GM19035 (cell line): ENCODE results near the gene SYNGR4.
"Not testable (repeated sequence)": the region's sequence is repeated elsewhere in the genome, so short reads cannot be mapped to it uniquely, and the experiment has no call there.

Experiments
- ATAC-seq: cut with Tn5 transposase; IDR thresholded peaks from one replicate; pipeline ENCODE4 v1.9.1; 2021; ENCODE audit not compliant: unreplicated experiment

SYNGR4 gene

DNA sequence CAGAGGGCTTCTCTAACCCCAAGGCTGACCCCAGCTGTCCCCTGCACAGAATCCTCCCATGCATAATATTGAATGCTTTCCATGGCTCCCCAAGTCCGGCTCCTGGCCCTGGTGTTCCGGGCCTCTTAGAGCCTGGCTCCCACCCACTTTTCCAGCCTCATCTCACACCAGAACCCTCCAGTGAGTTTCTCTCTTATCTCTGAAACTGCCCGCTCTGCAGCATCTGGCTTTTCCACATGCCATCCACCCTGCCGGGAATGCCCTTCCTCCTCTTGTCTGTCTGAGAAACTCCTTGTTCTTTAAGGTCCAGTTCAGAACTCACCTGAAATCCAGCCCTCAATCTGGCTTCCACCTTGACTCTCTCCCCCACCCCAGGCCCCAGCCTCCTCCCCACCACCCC is 6.8 kb downstream of the SYNGR4 start:
- ATAC-seq: no peak

DNA sequence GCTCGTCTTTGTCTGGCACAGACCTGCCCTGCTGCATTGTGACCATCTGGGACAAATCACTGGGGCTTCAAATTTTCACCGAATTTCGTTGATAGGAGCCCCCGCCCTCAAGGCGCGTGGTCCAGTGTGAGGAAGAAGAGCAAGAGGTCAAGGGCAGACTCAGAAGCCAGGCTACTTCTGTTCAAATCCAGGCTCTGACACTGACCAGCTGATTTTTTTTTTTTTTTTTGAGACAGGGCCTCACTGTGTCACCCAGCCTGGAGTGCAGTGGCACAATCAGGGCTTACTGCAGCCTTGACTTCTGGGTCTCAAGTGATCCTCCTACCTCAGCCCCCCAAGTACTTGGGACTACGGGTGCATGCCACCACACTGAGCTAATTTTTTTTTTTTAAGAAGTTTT is 7.2 kb downstream of the SYNGR4 start:
- no peak for ATAC-seq

DNA sequence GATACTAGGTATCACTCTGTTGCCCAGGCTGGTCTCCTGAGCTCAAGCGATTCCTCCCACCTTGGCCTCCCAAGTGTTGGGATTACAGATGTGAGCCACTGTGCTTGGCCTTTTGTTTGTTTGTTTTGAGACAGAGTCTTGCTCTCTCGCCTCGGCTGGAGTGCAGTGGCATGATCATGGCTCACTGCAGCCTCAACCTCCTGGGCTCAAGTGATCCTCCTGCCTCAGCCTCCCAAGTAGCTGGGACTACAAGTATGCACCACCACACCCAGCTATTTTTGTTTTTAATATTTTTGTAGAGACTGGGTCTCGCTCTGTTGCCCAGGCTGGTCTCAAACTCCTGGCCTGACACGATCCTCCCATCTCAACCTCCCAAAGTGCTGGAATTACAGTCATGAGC is 7.6 kb downstream of the SYNGR4 start:
- not testable (repeated sequence) for ATAC-seq

DNA sequence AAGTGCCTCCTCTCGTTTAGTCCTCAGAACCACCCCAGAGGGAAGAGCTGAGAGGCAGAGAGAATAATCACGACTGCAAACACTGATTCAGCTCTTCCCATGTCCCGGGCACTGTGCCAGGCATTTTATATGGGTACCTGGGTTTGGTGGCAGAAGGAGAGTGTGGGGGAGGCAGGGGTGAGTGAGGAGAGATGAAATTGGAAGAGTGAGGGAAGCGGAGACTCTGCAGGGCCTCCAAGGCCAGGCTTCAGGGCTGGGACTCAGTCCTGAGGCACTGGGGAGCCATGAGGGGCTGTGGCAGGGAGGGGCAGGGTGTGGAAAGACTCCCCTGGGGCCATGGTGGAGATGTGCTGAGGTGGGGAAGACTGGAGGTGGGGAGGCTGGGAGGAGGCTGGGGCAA is 8.7 kb downstream of the SYNGR4 start:
- ATAC-seq: no peak

DNA sequence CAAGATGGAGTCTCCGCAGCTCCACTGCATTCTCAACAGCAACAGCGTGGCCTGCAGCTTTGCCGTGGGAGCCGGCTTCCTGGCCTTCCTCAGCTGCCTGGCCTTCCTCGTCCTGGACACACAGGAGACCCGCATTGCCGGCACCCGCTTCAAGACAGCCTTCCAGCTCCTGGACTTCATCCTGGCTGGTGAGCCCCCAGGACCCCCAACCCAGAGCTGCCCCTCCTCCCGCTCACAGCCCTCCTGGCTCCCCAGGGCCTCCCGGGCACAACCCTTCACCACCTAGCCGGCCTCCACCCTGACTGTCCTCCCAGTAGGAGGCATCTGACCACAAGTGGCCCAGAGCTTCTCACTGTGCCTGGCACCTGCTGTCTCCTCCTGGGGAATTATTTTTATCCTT is 9.4 kb downstream of the SYNGR4 start:
- no peak for ATAC-seq

DNA sequence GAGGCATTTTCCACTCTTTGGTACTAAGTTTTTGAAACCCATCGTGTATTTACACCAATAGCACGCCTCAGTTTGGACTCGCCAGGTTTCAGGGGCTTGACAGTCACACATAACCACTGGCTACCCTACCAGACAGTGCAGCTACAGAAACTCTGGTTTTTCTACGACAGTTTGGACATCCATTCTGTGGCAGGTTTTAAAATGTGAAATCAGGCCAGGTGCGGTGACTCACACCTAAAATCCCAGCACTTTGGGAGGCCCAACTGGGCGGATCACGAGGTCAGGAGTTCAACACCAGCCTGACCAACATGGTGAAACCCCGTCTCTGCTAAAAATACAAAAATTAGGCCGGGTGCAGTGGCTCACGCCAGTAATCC is 14.0 kb downstream of the SYNGR4 start:
- no peak for ATAC-seq

DNA sequence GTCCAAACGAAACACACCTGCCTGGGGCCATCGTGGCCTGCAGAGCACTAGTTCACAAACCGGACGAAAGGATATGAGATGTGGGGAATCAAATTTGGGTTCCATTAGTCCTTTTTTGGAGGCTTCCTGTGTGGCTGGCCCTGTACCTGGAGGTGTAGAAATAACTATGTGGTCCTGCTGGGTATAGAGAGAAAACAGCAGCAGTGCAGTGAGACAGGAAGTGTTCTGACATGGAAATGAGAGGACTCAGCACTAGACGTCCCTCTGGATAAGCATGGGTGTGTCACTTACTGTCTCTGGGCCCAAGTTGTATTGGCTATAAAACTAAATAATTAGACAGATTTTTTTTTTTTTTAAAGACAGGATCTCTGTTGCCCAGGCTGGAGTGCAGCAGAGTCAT is 14.9 kb downstream of the SYNGR4 start:
- ATAC-seq: no peak

DNA sequence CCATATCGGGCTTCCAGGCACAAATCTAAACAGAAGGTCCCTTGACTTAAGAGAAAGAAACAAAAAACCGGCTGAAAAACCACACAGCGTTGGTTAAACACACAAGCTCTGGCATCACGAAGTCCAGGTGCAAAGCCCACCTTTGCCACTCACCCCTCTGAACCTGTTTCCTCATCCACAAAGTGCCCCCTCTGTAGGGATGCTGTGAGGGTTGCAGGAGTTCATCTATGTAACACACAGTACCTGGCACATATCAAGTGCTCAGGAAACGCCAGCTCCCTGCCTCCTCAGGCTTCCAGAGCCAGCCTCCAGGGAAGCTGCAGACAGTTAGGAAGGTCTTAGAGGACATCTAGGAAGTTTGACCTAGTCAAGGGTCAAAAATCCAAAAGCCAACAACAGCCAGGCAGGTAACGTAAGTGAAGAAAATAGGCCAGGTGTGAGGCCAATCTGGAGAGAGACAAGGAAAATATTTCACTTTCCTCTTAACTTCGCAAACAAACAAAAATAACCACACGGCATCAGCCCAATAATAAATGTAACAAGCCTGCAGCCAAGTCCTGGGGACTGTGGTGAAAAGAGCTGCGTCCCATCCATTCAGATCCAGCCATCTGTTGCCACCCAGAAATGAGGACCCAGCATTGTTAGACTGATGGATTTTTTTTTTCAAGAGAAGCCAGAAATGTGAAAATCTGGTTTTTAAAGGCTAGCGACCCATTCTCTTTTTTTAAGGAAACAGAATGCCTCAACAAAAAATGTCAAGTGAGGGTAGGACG is 17.2 kb downstream of the SYNGR4 start:
- no peak for ATAC-seq

DNA sequence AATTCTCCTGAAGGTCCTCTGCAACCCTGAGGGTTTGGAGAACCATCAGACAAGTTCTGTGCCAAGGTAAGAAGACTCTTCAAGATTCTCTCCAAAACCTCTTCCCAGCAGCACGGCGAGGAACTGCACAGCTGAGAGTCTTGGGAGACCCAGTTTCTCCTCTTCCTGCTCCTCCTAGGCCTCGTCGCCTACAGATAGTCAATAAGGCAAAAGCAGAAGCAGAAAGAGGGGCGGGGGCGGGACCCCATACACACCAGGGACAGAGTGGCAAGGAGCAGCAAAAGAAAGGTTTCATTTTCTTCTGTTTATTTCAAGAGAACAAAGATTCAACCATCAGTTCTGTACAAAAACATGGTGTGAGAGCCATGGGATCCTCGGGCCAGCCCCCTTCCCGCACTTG is 18.1 kb downstream of the SYNGR4 start:
- no peak for ATAC-seq

DNA sequence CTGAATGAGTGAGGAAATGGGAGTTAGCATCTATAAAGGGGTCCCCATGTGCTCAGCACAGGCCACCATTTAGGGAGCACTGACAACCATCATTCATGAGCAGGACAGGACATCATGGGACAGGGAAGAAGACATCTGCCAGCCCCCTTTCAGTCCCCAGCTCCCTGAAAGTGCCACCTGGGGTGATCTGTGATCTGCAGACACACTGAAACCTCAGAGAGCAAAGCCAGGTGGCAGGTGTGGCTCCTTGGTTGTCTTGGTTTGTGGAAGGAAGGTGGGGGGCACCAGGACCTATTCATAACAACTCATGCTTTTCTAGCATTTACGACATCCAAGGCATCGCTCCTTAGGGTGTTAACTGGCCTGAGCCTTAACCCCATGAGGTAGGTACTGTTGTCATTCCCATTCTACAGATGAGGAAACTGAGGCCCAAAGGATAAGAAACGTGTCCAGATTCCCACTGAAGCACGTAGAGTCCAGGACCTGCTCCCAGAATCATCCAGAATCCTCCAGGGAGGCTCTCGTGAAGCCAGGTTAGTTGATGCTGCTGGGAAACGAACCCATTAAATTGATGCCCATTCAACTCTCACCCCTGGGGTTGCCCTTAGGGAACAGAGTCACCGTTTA is 21.4 kb downstream of the SYNGR4 start:
- ATAC-seq: no peak

DNA sequence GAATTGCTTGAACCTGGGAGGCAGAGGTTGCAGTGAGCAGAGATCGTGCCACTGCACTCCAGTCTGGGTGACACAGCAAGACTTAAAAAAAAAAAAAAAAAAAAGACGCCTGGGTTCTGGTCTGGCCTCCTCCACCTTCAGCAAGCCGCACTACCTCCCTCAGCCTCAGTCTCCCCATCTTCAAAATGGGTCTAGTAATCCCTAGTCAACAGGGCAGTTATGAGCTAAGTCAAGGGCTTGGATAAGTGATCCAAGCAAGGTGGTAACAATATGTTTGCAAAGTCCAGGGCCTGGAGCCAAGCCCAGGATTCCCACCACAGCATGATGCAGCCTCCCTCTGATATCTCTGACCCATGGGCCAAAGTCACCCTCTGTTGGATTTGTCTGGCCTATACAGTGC is 22.8 kb downstream of the SYNGR4 start:
- no peak for ATAC-seq

DNA sequence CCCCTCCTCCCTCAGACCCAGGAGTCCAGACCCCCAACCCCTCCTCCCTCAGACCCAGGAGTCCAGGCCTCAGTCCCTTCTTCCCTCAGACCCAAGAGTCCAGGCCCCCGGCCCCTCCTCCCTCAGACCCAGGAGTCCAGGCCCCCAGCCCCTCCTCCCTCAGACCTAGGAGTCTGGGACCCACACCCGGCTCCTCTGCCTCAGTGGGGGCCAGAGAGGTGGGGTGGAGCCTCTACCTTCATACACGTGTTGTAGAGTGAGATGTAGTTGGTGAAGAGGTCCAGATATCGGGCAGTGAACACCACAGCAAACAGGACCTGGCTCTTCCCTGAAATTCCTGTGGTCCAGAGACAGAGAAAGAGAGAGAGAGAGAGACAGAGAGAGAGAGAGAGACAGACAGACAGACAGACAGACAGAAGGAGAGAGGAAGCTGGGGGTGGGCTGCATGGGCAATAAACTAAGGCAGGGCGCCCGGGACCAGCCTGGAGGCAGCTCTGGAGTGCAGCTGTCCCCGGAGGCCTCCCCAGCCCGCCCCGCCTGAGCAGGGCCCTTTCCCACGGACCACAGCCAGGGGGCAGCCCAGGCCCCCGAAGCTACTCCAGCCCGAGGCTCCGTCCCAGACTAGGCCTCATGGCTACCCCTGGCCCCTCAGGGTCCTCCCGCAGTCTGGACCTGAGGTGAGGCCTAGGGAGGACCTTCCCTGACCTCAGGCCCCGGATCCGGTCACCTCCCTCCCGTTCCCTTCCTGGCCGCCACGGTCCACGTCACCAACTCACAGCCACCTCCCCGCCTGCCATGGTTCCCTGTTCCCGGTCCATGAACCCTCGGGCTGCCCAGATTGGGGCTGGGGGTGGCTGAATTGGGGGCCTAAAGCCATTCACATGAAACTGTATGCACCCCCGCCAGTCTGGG is 26.3 kb downstream of the SYNGR4 start:
- ATAC-seq: no peak

DNA sequence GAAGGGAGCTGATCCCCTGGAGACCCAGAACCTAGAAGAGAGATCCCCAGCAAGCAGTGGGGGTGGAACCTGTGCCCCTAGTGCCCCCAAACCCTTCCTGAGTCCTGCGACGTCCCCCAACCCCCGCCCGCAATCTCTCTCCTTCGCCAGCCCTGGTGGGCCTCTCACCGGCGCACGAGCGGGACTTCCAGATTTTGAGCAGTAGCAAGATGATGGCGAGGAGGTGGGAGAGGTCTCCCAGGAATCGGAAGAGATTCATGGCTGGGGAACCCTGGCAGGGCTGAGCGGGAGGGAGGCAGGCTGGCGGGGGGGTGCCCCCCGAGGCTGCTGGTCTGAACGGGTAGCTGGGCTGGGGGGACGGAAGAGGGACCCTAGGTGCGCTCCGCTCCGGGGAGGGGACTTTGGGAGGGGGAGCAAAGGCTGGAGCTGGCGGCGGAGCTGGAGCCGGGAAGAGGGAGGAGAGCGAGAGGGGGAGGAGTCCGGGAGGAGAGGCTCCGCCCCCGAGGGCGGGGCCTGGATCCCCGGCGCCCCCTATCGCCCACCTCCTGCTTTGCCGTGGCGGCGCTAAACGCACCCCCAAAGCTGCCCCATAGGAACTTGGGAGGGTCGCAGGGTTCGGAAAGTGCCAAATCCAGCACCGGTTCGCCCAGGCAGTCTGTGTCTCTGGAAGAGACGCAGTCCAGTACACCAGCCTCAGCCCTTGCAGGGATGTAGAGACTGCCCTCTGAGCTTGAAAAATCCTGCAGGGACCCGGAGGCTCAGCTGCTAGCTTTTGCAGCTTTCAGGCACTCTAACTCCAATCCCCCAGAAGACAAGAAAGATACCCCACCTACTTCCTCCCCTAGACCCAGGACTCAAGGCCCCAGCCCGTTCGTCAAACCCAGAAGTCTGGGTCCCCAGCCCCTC is 27.2 kb downstream of the SYNGR4 start, which contains the start of gene KDELR1:
Gene KDELR1, minus strand, starts transcription at position 452 of the 906 bp plus-strand sequence. Its CDS starts 193 bp downstream, at position 259.
- peak; percentile 79 for ATAC-seq

DNA sequence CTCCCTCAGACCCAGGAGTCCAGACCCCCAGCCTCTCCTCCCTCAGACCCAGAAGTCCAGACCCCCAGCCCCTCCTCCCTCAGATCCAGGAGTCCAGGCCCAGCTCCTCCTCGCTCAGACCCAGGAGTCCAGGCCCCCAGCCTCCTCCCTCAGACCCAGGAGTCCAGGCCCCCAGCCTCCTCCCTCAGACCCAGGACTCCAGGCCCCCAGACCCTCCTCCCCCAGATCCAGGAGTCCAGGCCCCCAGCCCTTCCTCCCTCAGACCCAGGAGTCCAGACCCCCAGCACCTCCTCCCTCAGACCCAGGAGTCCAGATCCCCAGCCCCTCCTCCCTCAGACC is 27.8 kb downstream of the SYNGR4 start:
- ATAC-seq: not testable (repeated sequence)

DNA sequence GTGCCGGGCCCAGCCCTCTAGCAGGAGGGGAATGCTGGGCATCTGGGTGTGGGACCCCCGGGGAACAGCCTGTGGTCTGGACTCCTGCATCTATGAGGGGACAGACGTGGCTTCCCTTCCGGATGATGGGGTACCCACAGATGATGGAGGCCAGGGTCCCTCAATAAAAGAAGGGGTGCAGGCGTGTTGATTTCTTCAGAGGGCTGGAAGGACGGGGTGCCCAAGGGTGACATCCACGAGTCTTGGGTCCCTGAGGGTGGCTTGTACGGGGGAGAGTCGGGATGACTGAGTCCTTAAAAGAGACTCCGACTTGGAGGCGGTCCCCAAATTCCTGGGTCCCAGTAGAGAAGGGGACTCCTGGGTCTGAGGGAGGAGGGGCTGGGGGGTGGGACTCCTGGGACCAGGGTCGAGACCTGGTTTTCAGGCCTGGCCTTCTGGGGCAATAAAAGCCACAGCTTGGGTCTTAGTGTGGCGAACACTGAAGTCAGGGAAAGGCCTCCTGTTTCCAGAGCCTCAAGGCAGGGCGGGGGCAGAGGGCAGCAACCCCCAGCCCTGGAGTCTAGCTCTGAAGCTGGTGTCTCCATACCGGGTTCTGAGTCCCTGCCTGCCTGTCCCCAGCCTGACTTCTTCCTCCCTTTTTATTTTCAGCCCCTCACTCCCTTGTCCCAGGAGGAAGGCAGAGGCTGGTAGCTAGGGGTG is 28.8 kb downstream of the SYNGR4 start:
- ATAC-seq: no peak

DNA sequence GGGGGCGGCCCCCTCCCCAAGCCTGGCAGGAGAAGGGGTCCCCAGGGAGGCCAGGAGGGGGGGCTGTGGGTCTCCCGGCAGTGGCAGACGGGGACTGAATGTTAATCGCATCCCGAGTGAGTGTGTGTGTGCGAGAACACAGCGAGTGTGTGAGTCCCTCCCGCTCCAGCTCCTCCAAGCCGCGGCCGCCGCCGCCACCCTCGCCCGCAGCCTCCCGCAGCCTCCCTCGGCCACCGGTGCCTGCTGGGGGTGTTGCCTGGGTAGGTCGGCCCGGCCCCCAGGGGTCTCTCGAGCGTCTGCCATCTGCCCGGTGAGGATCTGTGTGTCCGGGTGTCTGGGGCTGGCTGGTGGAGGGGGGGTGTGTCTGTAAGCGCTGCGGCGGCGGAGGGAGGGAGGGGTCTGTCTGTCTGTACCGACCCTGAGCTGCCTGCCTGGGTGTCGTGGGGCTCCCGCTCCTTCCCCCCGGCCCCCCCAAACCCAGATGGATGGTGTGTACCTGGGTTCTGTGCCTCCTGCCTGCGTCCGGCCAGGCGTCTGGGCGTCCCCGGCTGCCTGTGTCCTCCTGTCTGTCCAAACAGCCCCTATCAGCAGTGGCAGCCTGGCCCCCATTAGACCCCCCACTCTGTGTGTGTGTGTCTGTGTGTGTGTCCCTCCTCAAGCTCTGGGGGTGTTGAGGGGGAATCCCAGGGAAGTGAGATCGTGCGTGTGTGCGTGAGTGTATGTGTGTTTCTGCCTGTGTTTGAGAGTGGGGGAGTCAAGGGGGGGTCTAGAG is 29.6 kb downstream of the SYNGR4 start, which contains the start of gene GRIN2D:
Gene GRIN2D, plus strand, starts transcription at position 110 of the 772 bp plus-strand sequence. CDS start 4,725 bp downstream, outside the sequence.
- ATAC-seq: no peak

DNA sequence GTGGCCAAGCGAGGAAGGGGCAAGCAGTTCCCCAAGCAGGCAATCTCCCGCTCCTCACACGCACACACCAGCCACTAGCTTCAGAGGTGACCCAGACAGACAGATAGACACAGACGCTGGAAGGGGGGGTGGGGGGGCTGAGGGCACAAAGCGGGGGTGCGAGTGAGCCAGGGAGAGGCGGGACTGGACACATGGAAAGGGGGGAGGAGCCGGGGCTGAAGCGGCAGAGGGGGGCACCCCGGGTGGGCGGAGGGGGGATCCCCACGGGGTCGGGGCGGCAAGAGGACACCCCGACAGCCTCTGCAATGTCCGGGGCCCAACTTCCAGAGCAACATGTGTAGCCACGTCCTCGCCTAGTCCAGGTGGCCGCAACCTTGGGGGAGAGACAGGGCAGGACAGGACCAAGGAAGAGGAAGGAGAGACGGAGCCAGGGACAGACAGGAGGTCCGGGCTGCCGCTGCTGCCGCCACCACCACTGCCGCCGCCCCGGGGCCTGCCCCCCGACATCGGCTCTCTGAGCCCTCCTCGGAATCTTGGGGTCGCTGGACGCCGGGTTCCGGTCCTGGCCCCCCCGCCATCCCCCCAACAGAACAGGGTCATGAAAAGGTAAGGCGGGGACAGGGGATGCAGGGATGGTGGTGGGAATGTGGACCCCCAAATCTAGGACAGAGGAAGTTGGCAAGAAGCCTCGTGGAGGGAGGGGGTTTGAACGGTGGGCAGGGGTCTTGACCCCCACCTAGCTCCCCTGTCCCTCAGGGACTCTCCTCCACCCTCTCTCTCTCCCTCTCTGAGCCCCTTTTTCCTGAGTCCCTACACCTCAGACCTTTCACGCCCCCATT is 30.4 kb downstream of the SYNGR4 start:
- ATAC-seq: no peak

DNA sequence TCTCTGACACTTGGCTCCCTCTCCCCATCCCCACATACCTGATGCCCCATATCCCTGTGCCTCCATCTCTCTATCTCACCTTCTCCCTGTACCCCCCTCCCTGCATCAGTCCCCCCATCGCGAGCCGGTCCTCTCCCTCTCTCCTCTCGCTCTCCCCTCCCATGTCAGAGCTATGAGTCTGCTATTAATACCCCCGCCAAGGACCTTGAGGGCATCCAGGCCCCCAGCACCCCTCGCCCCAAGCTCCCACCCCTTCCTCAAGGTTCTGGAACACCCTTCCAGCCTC is 30.9 kb downstream of the SYNGR4 start:
- ATAC-seq: no peak

DNA sequence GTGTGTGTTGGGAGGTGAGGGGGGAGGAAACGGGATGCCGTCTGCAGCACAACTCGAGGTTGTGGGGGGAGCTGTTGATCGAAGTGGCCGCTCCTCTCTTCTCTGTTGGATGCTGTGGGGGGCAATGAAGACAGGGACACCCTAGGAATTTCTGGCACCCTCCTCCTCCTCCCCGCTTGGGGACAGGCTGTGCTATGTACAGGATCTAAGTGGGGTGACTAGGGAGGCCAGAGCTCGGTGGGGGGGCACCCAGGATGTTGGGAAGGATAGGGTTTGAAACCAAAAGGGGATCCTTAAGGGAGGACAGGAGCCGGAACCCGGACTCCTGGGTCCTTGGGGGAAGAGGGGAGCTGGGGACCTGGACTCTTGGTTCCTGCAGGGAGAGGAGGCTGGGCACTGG is 31.3 kb downstream of the SYNGR4 start:
- no peak for ATAC-seq
